Chondrocyte (in vitro differentiated cells): Measurements from ENCODE around the gene BAG1. TPM values are rescaled to one million over a fixed set of nuclear protein-coding genes. Genes with fewer than 3 reads are reported as not detected.

Experiments
- DNase-seq: peaks from one replicate; pipeline ENCODE4 v3.0.0; 2021; ENCODE audit warnings: mixed read lengths, low spot score
- H3K27ac Mint-ChIP-seq: one replicate; pipeline ENCODE4 v1.8.0; 2021; ENCODE audit warnings: mild to moderate bottlenecking, moderate library complexity, mixed read lengths; ENCODE audit not compliant: unreplicated experiment
- H3K27me3 Mint-ChIP-seq: 2 replicates; pipeline ENCODE4 v1.8.0; 2021; ENCODE audit warnings: low read depth, mixed read lengths
- H3K36me3 Mint-ChIP-seq: 2 replicates; pipeline ENCODE4 v1.8.0; 2021; ENCODE audit warnings: low read depth, mixed read lengths
- H3K4me1 Mint-ChIP-seq: 2 replicates; pipeline ENCODE4 v1.8.0; 2021; ENCODE audit warnings: low read depth, mild to moderate bottlenecking, mixed read lengths
- H3K4me3 Mint-ChIP-seq: one replicate; pipeline ENCODE4 v1.8.0; 2021; ENCODE audit warnings: mild to moderate bottlenecking, moderate library complexity, mixed read lengths; ENCODE audit not compliant: unreplicated experiment
- H3K9me3 Mint-ChIP-seq: 2 replicates; pipeline ENCODE4 v1.8.0; 2021; ENCODE audit warnings: low read depth, mixed read lengths
- CTCF ChIP-seq: fragments of 200-600 bp; sonication (generic); IDR thresholded peaks from 2 replicates; pipeline ENCODE4 v1.5.0; 2021; ENCODE audit warnings: antibody characterized with exemption, mild to moderate bottlenecking, moderate library complexity
- total RNA-seq: library from RNA; stranded (reverse); gene quantifications from 3 replicates; pipeline ENCODE4 v1.2.1, GENCODE V29; 2021

Gene BAG1
- total RNA-seq, 1 donor from 2014 or later: 51.1 TPM

DNA sequence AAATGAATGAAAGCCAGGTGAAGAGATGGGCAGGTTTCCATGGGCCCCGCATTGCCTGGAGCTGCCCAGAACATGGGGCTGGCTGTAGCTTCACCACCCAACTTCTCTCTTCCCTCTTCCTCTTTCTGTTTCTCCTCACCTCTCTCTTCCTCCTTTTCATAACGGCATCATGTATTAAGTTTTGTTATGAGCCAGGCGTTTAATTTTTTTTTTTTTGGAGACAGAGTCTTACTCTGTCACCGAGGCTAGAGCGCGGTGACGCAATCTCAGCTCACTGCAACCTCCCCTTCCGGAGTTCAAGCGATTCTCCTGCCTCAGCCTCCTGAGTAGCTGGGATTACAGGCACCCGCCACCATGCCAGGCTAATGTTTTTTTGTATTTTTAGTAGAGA is 37.5 kb downstream of the BAG1 start:
- Mint-ChIP-seq H3K4me3 (no peak overlapping the region), H3K36me3 (no peaks in the 10 kb centered on the region), H3K27ac (no peak overlapping the region), H3K4me1 (peaks cover 7% of the 10 kb centered on the region), H3K27me3 (peaks cover 8% of the 10 kb centered on the region), H3K9me3 (no peaks in the 10 kb centered on the region)
- no peak for TF ChIP-seq CTCF
- no peak for DNase-seq

- DNase-seq: no peak
- peak; percentile 94 for TF ChIP-seq CTCF
- H3K27ac Mint-ChIP-seq: no peak overlapping the region
Observed at GRCh38 chr9:33225319-33226147, 39.0 kb downstream of the BAG1 start.

GRCh38 chr9:33223696-33224095 is 40.8 kb downstream of the BAG1 start:
- H3K4me1 Mint-ChIP-seq: peaks cover 7% of the 10 kb centered on the region
- H3K27me3 Mint-ChIP-seq: peaks cover 8% of the 10 kb centered on the region
- peak; percentile 71 for TF ChIP-seq CTCF
- no peaks in the 10 kb centered on the region for H3K36me3 Mint-ChIP-seq
- no peaks in the 10 kb centered on the region for H3K9me3 Mint-ChIP-seq
- H3K27ac Mint-ChIP-seq: no peak overlapping the region
- DNase-seq: no peak
- no peak overlapping the region for H3K4me3 Mint-ChIP-seq

More at GRCh38 chr9:33225319-33226147, 39.0 kb downstream of the BAG1 start:
- Mint-ChIP-seq H3K36me3 (no peaks in the 10 kb centered on the region), H3K4me1 (peaks cover 7% of the 10 kb centered on the region), H3K27me3 (peaks cover 8% of the 10 kb centered on the region), H3K9me3 (no peaks in the 10 kb centered on the region), H3K4me3 (no peak overlapping the region)

- Mint-ChIP-seq H3K36me3 (no peaks in the 10 kb centered on the region), H3K4me3 (no peak overlapping the region), H3K27me3 (peaks cover 9% of the 10 kb centered on the region)
Observed at GRCh38 chr9:33222031-33222430, 42.5 kb downstream of the BAG1 start.

DNA sequence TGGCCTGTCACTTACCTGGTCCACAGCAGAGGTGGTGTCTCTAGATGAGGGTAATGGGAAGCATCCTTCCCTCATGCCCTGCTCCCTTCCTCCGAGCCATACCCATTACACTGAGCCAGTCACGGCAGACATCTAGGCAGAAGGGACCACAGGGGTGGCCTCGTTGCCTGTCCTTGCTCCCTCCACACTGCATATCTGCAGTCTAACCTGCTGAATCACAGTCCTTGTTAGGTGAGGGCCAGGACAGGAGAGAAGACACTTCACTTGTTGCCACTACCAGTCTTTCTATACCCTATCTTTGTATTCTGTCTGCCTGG is 43.0 kb downstream of the BAG1 start:
- DNase-seq: no peak
- peaks cover 7% of the 10 kb centered on the region for H3K4me1 Mint-ChIP-seq
- H3K27me3 Mint-ChIP-seq: peaks cover 9% of the 10 kb centered on the region
- H3K27ac Mint-ChIP-seq: no peak overlapping the region
- no peak overlapping the region for H3K4me3 Mint-ChIP-seq
- TF ChIP-seq CTCF: no peak
- no peaks in the 10 kb centered on the region for H3K36me3 Mint-ChIP-seq
- H3K9me3 Mint-ChIP-seq: no peaks in the 10 kb centered on the region

More at GRCh38 chr9:33222031-33222430, 42.5 kb downstream of the BAG1 start:
- no peak for TF ChIP-seq CTCF
- Mint-ChIP-seq H3K9me3 (no peaks in the 10 kb centered on the region), H3K27ac (no peak overlapping the region), H3K4me1 (peaks cover 7% of the 10 kb centered on the region)
- DNase-seq: no peak
